ENCODE measurements around the gene ANXA4. TPM values are rescaled to one million over a fixed set of nuclear protein-coding genes. Genes with fewer than 3 reads are reported as not detected.

The ANXA4 gene
- total RNA-seq, 1 donor from 2014 or later = 63.6 TPM

- intact Hi-C loops (cut with DNase I) = loop anchor here (5.0 kb wide), 1 partner anchor 96 kb away; no protein-coding TSS in a partner anchor
- H3K9me3 ChIP-seq = no peaks in the 10 kb centered on the region
- no peaks in the 10 kb centered on the region for H3K4me1 ChIP-seq
- H3K36me3 ChIP-seq = peaks cover 0 to 47% of the 10 kb centered on the region in 2 donors
- no peaks in the 10 kb centered on the region for H3K27me3 ChIP-seq
- H3K4me3 ChIP-seq = no peak overlapping the region
- TF ChIP-seq POLR2A (IDR thresholded peaks at IDR 0.05) (no peak), POLR2AphosphoS5 (IDR thresholded peaks at IDR 0.05; ENCODE audit: insufficient read depth in 1 of 2, low read depth in 1 of 2) (no peak), CTCF (IDR thresholded peaks at IDR 0.05) (no peak)
- no peak for DNase-seq (ENCODE audit: extremely low spot score in 2 of 2)
- H3K27ac ChIP-seq = no peak overlapping the region
Observed at GRCh38 chr2:69817729-69818501, 76.0 kb downstream of the ANXA4 start.

GRCh38 chr2:69827796-69828540 is 86.0 kb downstream of the ANXA4 start:
- Histone ChIP-seq H3K4me1 (peaks cover 36% of the 10 kb centered on the region), H3K27ac (peak overlapping the region; percentile 94), H3K36me3 (no peaks in the 10 kb centered on the region), H3K9me3 (no peaks in the 10 kb centered on the region), H3K4me3 (no peak overlapping the region), H3K27me3 (no peaks in the 10 kb centered on the region)
- no peak for DNase-seq (ENCODE audit: extremely low spot score in 2 of 2)
- intact Hi-C loops (cut with DNase I) = no loop called here
- TF ChIP-seq POLR2A (IDR thresholded peaks at IDR 0.05) (no peak), POLR2AphosphoS5 (IDR thresholded peaks at IDR 0.05; ENCODE audit: insufficient read depth in 1 of 2, low read depth in 1 of 2) (no peak), CTCF (IDR thresholded peaks at IDR 0.05) (no peak)

GRCh38 chr2:69828938-69829255 is 87.0 kb downstream of the ANXA4 start:
- no peak for DNase-seq (ENCODE audit: extremely low spot score in 2 of 2)
- TF ChIP-seq CTCF (IDR thresholded peaks at IDR 0.05) = no peak
- no peak for TF ChIP-seq POLR2A (IDR thresholded peaks at IDR 0.05)
- TF ChIP-seq POLR2AphosphoS5 (IDR thresholded peaks at IDR 0.05; ENCODE audit: insufficient read depth in 1 of 2, low read depth in 1 of 2) = no peak
- Histone ChIP-seq H3K4me1 (peaks cover 44% of the 10 kb centered on the region), H3K9me3 (no peaks in the 10 kb centered on the region), H3K4me3 (peak overlapping the region; percentile 84 to 100), H3K36me3 (no peaks in the 10 kb centered on the region), H3K27ac (peak overlapping the region; percentile 94), H3K27me3 (no peaks in the 10 kb centered on the region)
- intact Hi-C loops (cut with DNase I) = no loop called here

GRCh38 chr2:69829256-69830044 is 87.5 kb downstream of the ANXA4 start, which contains the start of gene GMCL1:
GMCL1 (plus strand) TSS chr2:69829660; CDS start chr2:69829893, 233 bp downstream.
- intact Hi-C loops (cut with DNase I) = no loop called here

More at GRCh38 chr2:69829256-69830044, 87.5 kb downstream of the ANXA4 start, which contains the start of gene GMCL1:
- Histone ChIP-seq H3K36me3 (no peaks in the 10 kb centered on the region), H3K9me3 (no peaks in the 10 kb centered on the region), H3K4me1 (peaks cover 47% of the 10 kb centered on the region), H3K4me3 (peak within 1 kb of the TSS; percentile 84 to 100), H3K27me3 (no peaks in the 10 kb centered on the region), H3K27ac (peak within 1 kb of the TSS; percentile 94)
- DNase-seq (ENCODE audit: extremely low spot score in 2 of 2) = peak in 1 of 2 donors; percentile 96
- TF ChIP-seq CTCF (IDR thresholded peaks at IDR 0.05) (no peak), POLR2A (IDR thresholded peaks at IDR 0.05) (peak in 1 of 2 donors; percentile 77), POLR2AphosphoS5 (IDR thresholded peaks at IDR 0.05; ENCODE audit: insufficient read depth in 1 of 2, low read depth in 1 of 2) (peak; percentile 99)

Measured in vagina (tissue), 2 donors.